ENCODE measurements around the gene MRPL27.

DNA sequence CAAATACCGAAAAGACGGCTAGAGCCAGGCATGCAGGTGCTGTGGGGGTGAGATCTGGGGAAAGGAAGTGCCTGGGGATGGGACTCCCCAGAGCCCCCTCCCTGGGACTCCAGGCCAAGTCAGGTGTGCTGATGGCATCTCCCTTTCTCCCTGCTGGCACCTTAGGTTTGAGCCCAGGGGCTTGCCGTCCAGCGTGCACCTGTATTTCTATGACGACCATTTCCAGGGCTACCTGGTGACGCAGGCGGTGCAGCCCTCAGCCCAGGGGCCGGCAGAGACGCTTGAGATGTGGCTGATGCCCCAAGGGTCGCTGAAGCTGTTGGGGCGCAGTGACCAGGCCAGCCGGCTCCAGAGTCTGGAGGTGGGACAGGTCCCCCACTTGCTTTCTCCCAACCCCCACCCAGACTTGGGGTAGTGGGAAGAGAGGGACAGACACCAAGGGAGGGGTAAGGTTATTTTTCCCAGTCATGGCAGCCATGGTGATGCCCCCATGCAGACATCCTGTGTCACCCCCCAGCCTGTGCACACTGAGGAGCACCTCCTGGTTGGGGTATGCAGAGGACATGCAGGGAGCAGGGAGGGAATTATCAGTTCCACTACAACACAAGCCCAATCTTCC, 16.0 kb downstream of the MRPL27 start:
- TF ChIP-seq, protein P1, sequence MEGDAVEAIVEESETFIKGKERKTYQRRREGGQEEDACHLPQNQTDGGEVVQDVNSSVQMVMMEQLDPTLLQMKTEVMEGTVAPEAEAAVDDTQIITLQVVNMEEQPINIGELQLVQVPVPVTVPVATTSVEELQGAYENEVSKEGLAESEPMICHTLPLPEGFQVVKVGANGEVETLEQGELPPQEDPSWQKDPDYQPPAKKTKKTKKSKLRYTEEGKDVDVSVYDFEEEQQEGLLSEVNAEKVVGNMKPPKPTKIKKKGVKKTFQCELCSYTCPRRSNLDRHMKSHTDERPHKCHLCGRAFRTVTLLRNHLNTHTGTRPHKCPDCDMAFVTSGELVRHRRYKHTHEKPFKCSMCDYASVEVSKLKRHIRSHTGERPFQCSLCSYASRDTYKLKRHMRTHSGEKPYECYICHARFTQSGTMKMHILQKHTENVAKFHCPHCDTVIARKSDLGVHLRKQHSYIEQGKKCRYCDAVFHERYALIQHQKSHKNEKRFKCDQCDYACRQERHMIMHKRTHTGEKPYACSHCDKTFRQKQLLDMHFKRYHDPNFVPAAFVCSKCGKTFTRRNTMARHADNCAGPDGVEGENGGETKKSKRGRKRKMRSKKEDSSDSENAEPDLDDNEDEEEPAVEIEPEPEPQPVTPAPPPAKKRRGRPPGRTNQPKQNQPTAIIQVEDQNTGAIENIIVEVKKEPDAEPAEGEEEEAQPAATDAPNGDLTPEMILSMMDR (conservative IDR thresholded peaks at IDR 0.05; ENCODE audit: low read length), result no peak
- no peak for TF ChIP-seq EZH2phosphoT487 (IDR thresholded peaks at IDR 0.05; ENCODE audit: borderline replicate concordance)
